Measurements from ENCODE around the gene LPIN1. TPM values are rescaled to one million over a fixed set of nuclear protein-coding genes. Genes with fewer than 3 reads are reported as not detected.

LPIN1 gene
- total RNA-seq, 1 donor from 2014 or later: 48.8 TPM

DNA sequence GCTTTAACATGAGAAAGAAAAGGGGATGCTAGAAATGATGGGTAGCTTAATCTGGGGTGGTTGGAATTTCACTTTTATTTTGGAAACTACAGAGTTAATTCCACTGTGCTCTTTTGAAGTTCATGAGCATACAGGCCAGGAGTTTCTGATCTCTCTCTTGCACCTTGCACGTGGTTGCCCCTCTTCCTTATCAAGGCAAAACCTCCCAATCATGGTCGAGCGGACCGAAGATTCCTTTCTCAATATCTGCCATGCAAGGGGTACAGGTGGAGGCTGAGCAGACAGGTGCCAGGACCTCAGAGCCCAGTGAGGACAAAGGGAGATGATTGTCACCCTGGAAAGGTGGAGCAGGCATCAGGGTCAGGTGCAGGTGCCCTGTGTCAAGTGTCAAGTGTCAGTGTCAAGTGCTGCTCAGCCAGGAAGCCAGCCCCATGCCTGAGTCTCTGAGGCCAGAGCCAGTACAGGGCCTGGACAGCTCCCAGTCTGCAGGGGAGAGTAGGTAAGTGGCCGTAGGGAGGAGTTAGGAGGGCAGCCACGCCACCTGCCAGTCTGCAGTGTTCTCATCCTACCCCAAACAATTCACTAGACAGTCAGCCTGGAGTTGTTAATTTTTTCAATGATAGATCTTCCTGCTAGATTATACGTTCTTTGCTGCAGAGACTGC lies 42.2 kb downstream of the LPIN1 start:
- no peaks in the 10 kb centered on the region for H3K9me3 Mint-ChIP-seq
- H3K27me3 Mint-ChIP-seq (ENCODE audit: low read depth): no peaks in the 10 kb centered on the region
- H3K27ac Mint-ChIP-seq: no peak overlapping the region
- H3K4me1 Mint-ChIP-seq (ENCODE audit: low read depth): peaks cover 4% of the 10 kb centered on the region
- H3K36me3 Mint-ChIP-seq (ENCODE audit: low read depth): peaks cover 92% of the 10 kb centered on the region
- no peak for DNase-seq (ENCODE audit: low spot score)
- intact Hi-C loops (cut with micrococcal nuclease): no loop called here
- no peak overlapping the region for H3K4me3 Mint-ChIP-seq (ENCODE audit: low read depth)

DNA sequence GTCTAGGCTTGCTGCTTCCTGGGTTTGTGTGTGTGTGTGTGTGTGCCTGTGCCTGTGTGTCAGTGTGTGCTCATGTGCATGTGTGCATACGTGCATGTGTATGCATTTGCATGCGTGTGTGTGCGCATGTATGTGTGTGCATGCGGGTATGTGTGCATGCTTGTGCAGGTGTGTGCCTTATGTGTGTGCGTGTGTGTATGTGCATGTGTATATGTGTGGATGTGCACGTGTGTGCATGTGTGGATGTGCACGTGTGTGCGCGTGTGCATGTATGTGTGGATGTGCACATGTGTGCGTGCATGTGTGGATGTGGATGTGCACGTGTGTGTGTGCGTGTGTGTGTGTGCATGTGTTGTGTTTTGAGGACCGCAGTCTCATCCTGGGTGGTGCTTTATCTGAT lies 42.8 kb downstream of the LPIN1 start:
- peaks cover 4% of the 10 kb centered on the region for H3K4me1 Mint-ChIP-seq (ENCODE audit: low read depth)
- no peaks in the 10 kb centered on the region for H3K9me3 Mint-ChIP-seq
- peaks cover 93% of the 10 kb centered on the region for H3K36me3 Mint-ChIP-seq (ENCODE audit: low read depth)
- intact Hi-C loops (cut with micrococcal nuclease): no loop called here
- H3K4me3 Mint-ChIP-seq (ENCODE audit: low read depth): no peak overlapping the region
- no peak for DNase-seq (ENCODE audit: low spot score)
- no peaks in the 10 kb centered on the region for H3K27me3 Mint-ChIP-seq (ENCODE audit: low read depth)
- no peak overlapping the region for H3K27ac Mint-ChIP-seq

DNA sequence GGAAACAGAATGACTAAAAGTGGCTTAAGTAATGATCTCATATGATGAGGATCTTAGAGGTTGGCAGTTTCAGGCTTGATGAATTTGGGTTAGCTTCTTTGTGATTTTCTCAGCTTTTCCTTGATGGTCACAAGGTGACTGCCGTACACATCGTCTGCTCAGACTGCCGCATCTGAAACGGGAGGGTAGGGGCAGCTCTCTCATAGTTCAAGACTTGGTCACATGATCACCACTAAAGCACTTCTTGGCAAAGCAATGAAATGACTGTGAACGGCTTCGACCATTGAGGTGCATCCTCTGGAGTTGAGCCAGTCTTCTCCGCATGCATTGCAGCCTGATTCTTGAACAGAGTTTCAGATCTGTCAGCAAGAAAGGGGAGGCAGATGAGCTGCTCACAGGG lies 43.8 kb downstream of the LPIN1 start:
- Mint-ChIP-seq H3K4me1 (ENCODE audit: low read depth) (peaks cover 4% of the 10 kb centered on the region), H3K9me3 (no peaks in the 10 kb centered on the region), H3K27me3 (ENCODE audit: low read depth) (no peaks in the 10 kb centered on the region), H3K27ac (no peak overlapping the region), H3K4me3 (ENCODE audit: low read depth) (no peak overlapping the region), H3K36me3 (ENCODE audit: low read depth) (peaks cover 89% of the 10 kb centered on the region)
- intact Hi-C loops (cut with micrococcal nuclease): no loop called here
- no peak for DNase-seq (ENCODE audit: low spot score)

DNA sequence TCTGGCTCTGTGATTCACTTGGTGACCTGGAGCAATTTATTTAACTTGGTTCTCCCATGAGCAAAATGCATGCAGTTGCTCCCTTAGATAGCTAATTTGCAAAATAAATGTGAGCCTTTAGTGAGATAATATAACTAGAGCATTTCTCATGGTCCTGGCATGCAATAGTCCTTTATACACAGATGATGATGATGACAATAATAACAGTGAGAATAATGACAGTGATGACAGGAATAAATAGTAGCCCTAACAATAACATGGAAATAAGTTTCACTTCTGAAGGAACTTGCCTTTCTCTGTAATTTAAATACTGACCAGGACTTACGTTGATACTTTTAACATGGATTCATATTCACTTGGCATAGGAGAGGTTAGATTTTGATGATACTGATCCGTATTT lies 49.2 kb downstream of the LPIN1 start:
- DNase-seq (ENCODE audit: low spot score): no peak
- Mint-ChIP-seq H3K27me3 (ENCODE audit: low read depth) (no peaks in the 10 kb centered on the region), H3K4me1 (ENCODE audit: low read depth) (peaks cover 15% of the 10 kb centered on the region), H3K4me3 (ENCODE audit: low read depth) (no peak overlapping the region), H3K9me3 (no peaks in the 10 kb centered on the region), H3K36me3 (ENCODE audit: low read depth) (peaks cover 91% of the 10 kb centered on the region), H3K27ac (no peak overlapping the region)
- intact Hi-C loops (cut with micrococcal nuclease): no loop called here

DNA sequence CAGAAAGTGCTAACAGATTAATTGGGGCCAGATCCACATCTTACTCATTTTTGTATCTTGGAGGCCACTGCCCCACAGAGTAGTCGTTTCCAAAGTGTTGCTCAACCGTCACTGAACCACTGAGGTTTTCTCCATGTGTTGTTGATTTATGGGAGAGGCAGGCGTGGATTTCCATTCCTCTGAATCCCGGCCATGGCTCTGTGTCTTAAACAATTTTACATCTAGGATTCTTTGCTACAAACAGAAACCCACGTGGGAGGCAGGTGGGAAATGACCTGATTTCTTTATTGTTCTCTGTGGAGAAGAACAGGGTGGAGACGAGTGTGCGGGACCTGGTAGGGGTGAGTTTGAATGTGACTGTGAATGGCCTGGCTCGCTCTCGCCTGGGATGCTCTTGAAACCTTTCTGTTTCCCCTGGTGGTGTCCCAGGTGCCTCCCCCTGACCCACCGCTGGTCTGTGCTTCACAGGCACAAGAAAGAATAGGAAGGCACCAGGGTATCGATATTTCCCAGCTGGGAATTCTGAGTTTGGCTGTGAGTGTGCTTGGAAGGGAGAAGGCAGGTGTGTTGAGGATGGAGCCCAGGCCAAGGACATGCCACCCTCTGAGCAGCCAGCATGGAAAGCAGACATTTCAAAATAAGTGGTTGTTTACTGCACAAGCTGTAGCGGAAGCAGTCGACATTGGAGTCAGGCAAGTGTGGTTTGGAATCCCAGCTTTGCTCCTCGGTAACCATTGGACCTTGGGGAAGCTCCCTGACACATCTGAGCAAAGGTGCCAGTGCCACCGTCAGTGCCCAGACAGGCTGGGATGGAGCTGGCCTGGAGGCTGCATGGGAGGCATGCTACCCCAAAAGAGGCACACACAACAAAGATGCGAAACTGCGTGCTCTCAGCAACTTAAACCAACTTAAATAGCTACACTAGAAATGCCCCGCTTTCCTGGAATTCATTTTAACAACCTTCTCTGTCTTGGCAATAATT lies 50.0 kb downstream of the LPIN1 start:
- Mint-ChIP-seq H3K4me3 (ENCODE audit: low read depth) (no peak overlapping the region), H3K27ac (no peak overlapping the region), H3K36me3 (ENCODE audit: low read depth) (peaks cover 91% of the 10 kb centered on the region), H3K9me3 (no peaks in the 10 kb centered on the region), H3K4me1 (ENCODE audit: low read depth) (peaks cover 19% of the 10 kb centered on the region), H3K27me3 (ENCODE audit: low read depth) (no peaks in the 10 kb centered on the region)
- DNase-seq (ENCODE audit: low spot score): no peak
- intact Hi-C loops (cut with micrococcal nuclease): no loop called here

DNA sequence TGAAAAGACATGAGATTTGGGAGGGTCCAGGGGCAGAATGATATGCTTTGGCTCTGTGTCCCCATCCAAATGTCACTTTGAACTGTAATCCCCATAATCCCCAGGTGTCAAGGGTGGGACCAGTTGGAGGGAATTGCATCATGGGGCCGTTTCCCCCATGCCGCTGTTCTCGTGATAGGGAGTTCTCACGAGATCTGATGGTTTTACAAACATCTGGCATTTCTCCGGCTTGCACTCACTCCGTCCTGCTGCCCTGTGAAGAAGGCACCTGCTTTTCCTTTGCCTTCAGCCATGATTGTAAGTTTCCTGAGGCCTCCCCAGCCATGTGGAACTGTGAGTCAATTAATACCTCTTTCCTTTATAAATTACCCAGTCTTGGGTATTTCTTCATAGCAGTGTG lies 51.4 kb downstream of the LPIN1 start:
- no peaks in the 10 kb centered on the region for H3K9me3 Mint-ChIP-seq
- DNase-seq (ENCODE audit: low spot score): no peak
- no peaks in the 10 kb centered on the region for H3K27me3 Mint-ChIP-seq (ENCODE audit: low read depth)
- H3K4me1 Mint-ChIP-seq (ENCODE audit: low read depth): peaks cover 19% of the 10 kb centered on the region
- intact Hi-C loops (cut with micrococcal nuclease): no loop called here
- peaks cover 83% of the 10 kb centered on the region for H3K36me3 Mint-ChIP-seq (ENCODE audit: low read depth)
- H3K4me3 Mint-ChIP-seq (ENCODE audit: low read depth): no peak overlapping the region
- no peak overlapping the region for H3K27ac Mint-ChIP-seq

DNA sequence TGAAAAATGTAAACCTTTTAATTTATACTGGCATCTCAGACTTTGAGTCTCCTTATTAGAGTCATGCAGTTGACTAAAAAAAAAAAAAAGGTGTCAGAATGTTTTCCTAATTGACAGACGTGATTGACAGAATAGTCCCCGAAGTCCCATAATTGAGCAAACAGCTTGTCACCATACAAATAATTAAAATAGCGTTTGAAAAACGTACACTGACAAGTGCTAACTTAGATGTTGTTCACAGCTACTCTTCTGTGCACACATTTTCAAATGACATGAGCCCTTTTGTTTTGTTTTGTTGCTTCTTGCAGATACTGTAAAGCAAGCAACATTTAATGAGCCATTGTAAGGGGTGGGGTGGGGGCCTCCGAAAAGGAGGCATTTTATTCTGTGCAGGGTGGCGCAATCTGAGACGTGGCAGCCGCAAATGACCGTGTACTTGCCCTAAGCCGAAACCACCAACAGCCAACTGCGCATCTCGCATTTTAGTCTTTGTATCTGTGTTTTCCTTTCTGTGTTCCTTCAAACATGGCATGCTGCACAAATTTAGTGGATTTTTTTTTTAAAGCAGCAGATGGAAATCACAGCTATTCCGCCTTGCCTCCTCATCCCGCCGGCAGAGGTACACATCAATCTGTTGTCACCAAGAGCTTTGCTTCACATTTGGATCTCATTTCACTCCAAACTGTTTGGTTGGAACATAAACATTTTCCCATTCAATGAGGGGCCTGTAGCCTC lies 52.4 kb downstream of the LPIN1 start:
- no peak overlapping the region for H3K4me3 Mint-ChIP-seq (ENCODE audit: low read depth)
- H3K36me3 Mint-ChIP-seq (ENCODE audit: low read depth): peaks cover 80% of the 10 kb centered on the region
- no peaks in the 10 kb centered on the region for H3K27me3 Mint-ChIP-seq (ENCODE audit: low read depth)
- no peaks in the 10 kb centered on the region for H3K9me3 Mint-ChIP-seq
- DNase-seq (ENCODE audit: low spot score): no peak
- H3K27ac Mint-ChIP-seq: no peak overlapping the region
- H3K4me1 Mint-ChIP-seq (ENCODE audit: low read depth): peaks cover 19% of the 10 kb centered on the region
- intact Hi-C loops (cut with micrococcal nuclease): no loop called here

DNA sequence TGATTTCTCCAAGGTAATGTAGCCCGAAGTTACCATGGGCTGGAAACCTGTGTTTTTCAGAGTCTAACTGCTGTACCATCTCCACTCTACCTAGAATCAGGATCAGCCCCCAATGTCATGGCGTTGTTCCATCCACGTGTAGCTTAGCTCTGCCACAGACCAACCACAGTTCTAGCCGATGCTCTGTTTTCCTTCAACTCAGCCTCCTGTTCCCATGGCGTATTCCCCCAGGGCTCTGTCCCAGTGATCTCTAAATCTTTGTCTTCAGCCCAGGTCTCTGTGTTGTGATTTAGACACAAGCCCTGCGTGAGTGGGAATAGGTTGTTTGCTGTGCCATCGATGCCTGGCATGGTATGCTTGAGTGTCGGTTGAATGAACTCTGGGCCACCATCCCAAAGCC lies 53.4 kb downstream of the LPIN1 start:
- no peak overlapping the region for H3K27ac Mint-ChIP-seq
- no peak overlapping the region for H3K4me3 Mint-ChIP-seq (ENCODE audit: low read depth)
- DNase-seq (ENCODE audit: low spot score): no peak
- peaks cover 80% of the 10 kb centered on the region for H3K36me3 Mint-ChIP-seq (ENCODE audit: low read depth)
- no peaks in the 10 kb centered on the region for H3K27me3 Mint-ChIP-seq (ENCODE audit: low read depth)
- no peaks in the 10 kb centered on the region for H3K9me3 Mint-ChIP-seq
- intact Hi-C loops (cut with micrococcal nuclease): no loop called here
- H3K4me1 Mint-ChIP-seq (ENCODE audit: low read depth): peaks cover 19% of the 10 kb centered on the region

DNA sequence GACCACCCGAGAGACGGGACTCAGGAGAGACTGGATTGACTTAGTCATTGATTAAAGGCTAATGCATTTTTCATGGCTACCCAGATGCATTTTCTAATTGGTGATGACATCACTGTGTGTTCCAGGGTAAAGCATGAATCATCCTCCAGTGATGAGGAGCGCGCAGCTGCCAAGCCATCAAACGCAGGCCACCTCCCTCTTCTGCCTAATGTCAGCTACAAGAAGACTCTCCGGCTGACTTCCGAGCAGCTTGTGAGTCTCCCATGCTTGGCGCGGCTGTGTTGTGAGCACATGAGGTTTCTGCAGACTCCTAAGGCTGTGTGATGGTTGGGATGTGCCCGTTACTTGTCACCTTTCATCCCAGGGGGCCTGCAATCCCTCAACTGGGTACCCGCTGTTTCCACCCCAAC lies 56.4 kb downstream of the LPIN1 start:
- DNase-seq (ENCODE audit: low spot score): no peak
- Mint-ChIP-seq H3K4me3 (ENCODE audit: low read depth) (no peak overlapping the region), H3K4me1 (ENCODE audit: low read depth) (peaks cover 30% of the 10 kb centered on the region), H3K36me3 (ENCODE audit: low read depth) (peaks cover 79% of the 10 kb centered on the region), H3K27ac (no peak overlapping the region), H3K27me3 (ENCODE audit: low read depth) (no peaks in the 10 kb centered on the region), H3K9me3 (no peaks in the 10 kb centered on the region)
- intact Hi-C loops (cut with micrococcal nuclease): no loop called here

DNA sequence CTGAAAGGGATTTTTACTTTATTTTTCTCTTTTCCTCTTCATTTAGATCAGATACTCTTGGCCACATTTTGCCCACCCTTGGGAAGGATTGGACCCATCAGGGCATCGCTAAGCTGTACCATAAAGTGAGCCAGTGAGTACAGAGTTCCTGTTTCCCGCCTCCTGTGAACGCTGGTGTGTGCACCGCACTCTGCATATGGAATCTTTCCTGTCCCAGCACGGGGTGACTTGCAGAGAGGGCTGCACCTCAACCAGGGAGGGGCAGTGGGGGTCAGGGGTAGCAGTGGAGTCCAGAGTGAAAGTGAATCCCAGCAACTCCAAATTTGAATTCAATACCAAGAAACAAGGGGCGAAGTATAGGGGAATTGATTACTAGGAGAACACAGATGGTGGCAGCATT lies 58.6 kb downstream of the LPIN1 start:
- Mint-ChIP-seq H3K36me3 (ENCODE audit: low read depth) (peaks cover 78% of the 10 kb centered on the region), H3K4me1 (ENCODE audit: low read depth) (peaks cover 30% of the 10 kb centered on the region), H3K27ac (no peak overlapping the region), H3K9me3 (no peaks in the 10 kb centered on the region), H3K4me3 (ENCODE audit: low read depth) (no peak overlapping the region), H3K27me3 (ENCODE audit: low read depth) (no peaks in the 10 kb centered on the region)
- intact Hi-C loops (cut with micrococcal nuclease): no loop called here
- DNase-seq (ENCODE audit: low spot score): no peak

DNA sequence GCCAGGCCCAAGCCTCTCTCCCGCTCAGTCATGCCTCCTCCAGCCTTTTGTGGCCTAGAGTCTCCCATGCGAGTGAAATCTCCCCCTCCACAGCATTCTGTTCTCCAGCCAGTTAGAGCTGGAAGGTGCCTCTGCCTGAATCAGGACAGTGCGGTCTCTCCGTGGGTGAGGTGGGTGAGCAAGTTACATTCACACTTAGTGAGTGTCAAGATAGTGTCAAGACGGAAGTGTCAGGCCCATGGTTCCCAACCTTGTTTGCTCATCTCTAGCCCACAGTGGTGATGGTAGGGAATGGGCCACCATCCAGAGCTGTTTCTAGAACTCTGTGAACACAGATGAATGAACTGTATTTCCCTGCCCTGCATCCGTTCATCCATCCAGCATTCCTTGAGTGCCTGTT lies 59.5 kb downstream of the LPIN1 start:
- Mint-ChIP-seq H3K36me3 (ENCODE audit: low read depth) (peaks cover 78% of the 10 kb centered on the region), H3K4me3 (ENCODE audit: low read depth) (no peak overlapping the region), H3K9me3 (no peaks in the 10 kb centered on the region), H3K4me1 (ENCODE audit: low read depth) (peaks cover 21% of the 10 kb centered on the region), H3K27ac (no peak overlapping the region), H3K27me3 (ENCODE audit: low read depth) (no peaks in the 10 kb centered on the region)
- intact Hi-C loops (cut with micrococcal nuclease): no loop called here
- DNase-seq (ENCODE audit: low spot score): no peak

DNA sequence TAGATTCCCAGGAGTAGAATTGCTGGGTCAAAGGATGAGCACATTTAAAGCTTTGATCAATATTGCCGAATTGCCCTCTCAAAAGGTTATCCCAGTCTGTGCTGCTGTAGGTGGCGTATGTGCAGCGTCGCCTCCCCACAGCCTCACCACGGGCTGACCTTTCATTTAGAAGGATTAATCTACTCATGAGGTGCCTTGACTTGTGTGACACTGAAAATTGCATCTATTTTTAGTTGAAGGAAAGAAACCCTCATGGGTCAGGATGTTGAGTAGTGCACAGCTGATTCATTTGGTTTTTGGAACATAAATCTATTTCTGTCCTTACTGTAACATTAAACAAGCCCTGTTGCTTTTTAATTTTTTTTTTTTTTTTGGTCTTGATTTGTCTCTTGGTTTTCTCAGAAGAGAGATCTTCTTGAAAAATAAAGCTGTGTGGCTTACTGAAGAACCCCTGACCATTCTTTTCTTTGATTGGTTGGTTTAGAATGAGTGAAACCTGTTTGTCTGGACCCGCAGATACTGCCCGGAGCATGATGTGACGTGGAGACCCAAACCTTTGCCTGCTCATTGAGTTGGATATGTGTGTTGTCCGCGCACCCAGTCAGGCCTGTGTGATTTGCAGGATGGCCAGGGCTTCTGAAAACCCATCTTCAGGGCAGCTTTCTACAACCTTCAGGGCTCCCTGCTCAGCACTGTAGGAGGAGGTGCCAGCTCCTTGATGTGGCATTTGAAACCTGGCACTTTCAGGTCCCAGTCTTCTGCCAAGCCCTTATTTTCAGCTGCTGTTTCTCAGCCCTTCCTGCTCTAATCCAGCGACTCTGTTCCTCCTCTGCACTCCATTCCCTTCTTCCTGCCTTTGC lies 61.0 kb downstream of the LPIN1 start:
- H3K4me1 Mint-ChIP-seq (ENCODE audit: low read depth): peaks cover 17% of the 10 kb centered on the region
- no peaks in the 10 kb centered on the region for H3K27me3 Mint-ChIP-seq (ENCODE audit: low read depth)
- intact Hi-C loops (cut with micrococcal nuclease): no loop called here
- H3K36me3 Mint-ChIP-seq (ENCODE audit: low read depth): peaks cover 79% of the 10 kb centered on the region
- peak overlapping the region; percentile 66 for H3K27ac Mint-ChIP-seq
- DNase-seq (ENCODE audit: low spot score): no peak
- no peak overlapping the region for H3K4me3 Mint-ChIP-seq (ENCODE audit: low read depth)
- no peaks in the 10 kb centered on the region for H3K9me3 Mint-ChIP-seq
